ENCODE data around the gene GNPTAB. TPM values are rescaled to one million over a fixed set of nuclear protein-coding genes. Genes with fewer than 3 reads are reported as not detected.
A peak's percentile ranks its signal among the peaks of the same experiment; 100 is the strongest.
"Not testable (repeated sequence)": the region's sequence is repeated elsewhere in the genome, so short reads cannot be mapped to it uniquely, and the experiment has no call there.

Gene GNPTAB
- total RNA-seq, 2 experiments from 2014 or later, result 38.9 to 66.5 TPM

GRCh38 chr12:101876322-101876860 lies 45.6 kb upstream of the GNPTAB start:
- Histone ChIP-seq H3K4me2 (ENCODE audit: low read length) (peak overlapping the region; percentile 71; the same call in 1 of the 2 replicates), H3K27ac (ENCODE audit: low read depth, low read length, poor library complexity, severe bottlenecking) (no peak overlapping the region)
- BruUV-seq (replicated peaks), result no TSS peak

GRCh38 chr12:101875162-101875561 lies 44.4 kb upstream of the GNPTAB start:
- ChIA-PET POLR2A (interaction anchor here (0.7 to 1.4 kb wide), 2 partner anchors 11 to 14 kb away, joined by 3 to 4 read pairs; no protein-coding TSS in a partner anchor), CTCF (ENCODE audit: unreplicated experiment) (no interaction called here)
- Histone ChIP-seq H3K9me2 (ENCODE audit: insufficient read depth, low read length) (no peaks in the 10 kb centered on the region), H4K20me1 (ENCODE audit: insufficient read depth, low read length) (no peaks in the 10 kb centered on the region), H3K9me3 (ENCODE audit: low read length) (no peaks in the 10 kb centered on the region), H3K4me2 (ENCODE audit: low read length) (no peak overlapping the region), H3K4me3 (ENCODE audit: low read depth, low read length, poor library complexity, severe bottlenecking) (no peak overlapping the region), H3K79me2 (ENCODE audit: insufficient read depth, low read depth, low read length) (no peaks in the 10 kb centered on the region), H3K36me3 (ENCODE audit: insufficient read depth, low read length) (no peaks in the 10 kb centered on the region), H3K27ac (ENCODE audit: low read depth, low read length, poor library complexity, severe bottlenecking) (no peak overlapping the region), H2AFZ (ENCODE audit: low read length) (no peak overlapping the region), H3K4me1 (ENCODE audit: insufficient read depth, low read length, poor library complexity, severe bottlenecking) (peaks cover 14% of the 10 kb centered on the region)
- DNase-seq (ENCODE audit: low spot score), result no peak
- no TSS peak for BruUV-seq (replicated peaks)
- no peak for TF ChIP-seq EZH2phosphoT487 (IDR thresholded peaks at IDR 0.05; ENCODE audit: borderline replicate concordance, low read depth, low read length)
- no peak for TF ChIP-seq CTCF (conservative IDR thresholded peaks at IDR 0.05; ENCODE audit: low read length)
- intact Hi-C loops (cut with micrococcal nuclease; ENCODE audit: unreplicated experiment), result no loop called here

More at GRCh38 chr12:101876322-101876860, 45.6 kb upstream of the GNPTAB start:
- ChIA-PET CTCF (ENCODE audit: unreplicated experiment) (no interaction called here), POLR2A (no interaction called here)
- Histone ChIP-seq H4K20me1 (ENCODE audit: insufficient read depth, low read length) (no peaks in the 10 kb centered on the region), H3K36me3 (ENCODE audit: insufficient read depth, low read length) (no peaks in the 10 kb centered on the region), H3K4me1 (ENCODE audit: insufficient read depth, low read length, poor library complexity, severe bottlenecking) (peaks cover 14% of the 10 kb centered on the region), H3K9me2 (ENCODE audit: insufficient read depth, low read length) (no peaks in the 10 kb centered on the region), H3K79me2 (ENCODE audit: insufficient read depth, low read depth, low read length) (no peaks in the 10 kb centered on the region), H2AFZ (ENCODE audit: low read length) (no peak overlapping the region), H3K9me3 (ENCODE audit: low read length) (no peaks in the 10 kb centered on the region), H3K4me3 (ENCODE audit: low read depth, low read length, poor library complexity, severe bottlenecking) (no peak overlapping the region)
- intact Hi-C loops (cut with micrococcal nuclease; ENCODE audit: unreplicated experiment), result no loop called here
- no peak for TF ChIP-seq CTCF (conservative IDR thresholded peaks at IDR 0.05; ENCODE audit: low read length)
- no peak for TF ChIP-seq EZH2phosphoT487 (IDR thresholded peaks at IDR 0.05; ENCODE audit: borderline replicate concordance, low read depth, low read length)
- no peak for DNase-seq (ENCODE audit: low spot score)

GRCh38 chr12:101870925-101871324 lies 40.2 kb upstream of the GNPTAB start:
- DNase-seq (ENCODE audit: low spot score), result no peak
- Histone ChIP-seq H3K9me2 (ENCODE audit: insufficient read depth, low read length) (no peaks in the 10 kb centered on the region), H4K20me1 (ENCODE audit: insufficient read depth, low read length) (no peaks in the 10 kb centered on the region), H3K4me2 (ENCODE audit: low read length) (no peak overlapping the region), H3K4me3 (ENCODE audit: low read depth, low read length, poor library complexity, severe bottlenecking) (no peak overlapping the region), H2AFZ (ENCODE audit: low read length) (no peak overlapping the region), H3K27ac (ENCODE audit: low read depth, low read length, poor library complexity, severe bottlenecking) (no peak overlapping the region), H3K79me2 (ENCODE audit: insufficient read depth, low read depth, low read length) (no peaks in the 10 kb centered on the region), H3K9me3 (ENCODE audit: low read length) (no peaks in the 10 kb centered on the region), H3K36me3 (ENCODE audit: insufficient read depth, low read length) (no peaks in the 10 kb centered on the region), H3K4me1 (ENCODE audit: insufficient read depth, low read length, poor library complexity, severe bottlenecking) (no peaks in the 10 kb centered on the region)
- BruUV-seq (replicated peaks), result no TSS peak
- intact Hi-C loops (cut with micrococcal nuclease; ENCODE audit: unreplicated experiment), result no loop called here
- TF ChIP-seq CTCF (conservative IDR thresholded peaks at IDR 0.05; ENCODE audit: low read length), result no peak
- TF ChIP-seq EZH2phosphoT487 (IDR thresholded peaks at IDR 0.05; ENCODE audit: borderline replicate concordance, low read depth, low read length), result no peak
- CTCF ChIA-PET (ENCODE audit: unreplicated experiment), result no interaction called here
- POLR2A ChIA-PET, result interaction anchor here (0.7 kb wide), 1 partner anchor 61 kb away, joined by 5 read pairs; no protein-coding TSS in a partner anchor

GRCh38 chr12:101867619-101868018 lies 36.9 kb upstream of the GNPTAB start:
- POLR2A ChIA-PET, result interaction anchor here (0.6 to 1.4 kb wide), 2 partner anchors 38 to 218 kb away, joined by 3 to 4 read pairs; no protein-coding TSS in a partner anchor
- CTCF ChIA-PET (ENCODE audit: unreplicated experiment), result not testable (repeated sequence)

More at GRCh38 chr12:101867619-101868018, 36.9 kb upstream of the GNPTAB start:
- DNase-seq (ENCODE audit: low spot score); H3K36me3 ChIP-seq (ENCODE audit: insufficient read depth, low read length); H3K4me3 ChIP-seq (ENCODE audit: low read depth, low read length, poor library complexity, severe bottlenecking); BruUV-seq (replicated peaks); H4K20me1 ChIP-seq (ENCODE audit: insufficient read depth, low read length); H2AFZ ChIP-seq (ENCODE audit: low read length); H3K4me1 ChIP-seq (ENCODE audit: insufficient read depth, low read length, poor library complexity, severe bottlenecking); H3K4me2 ChIP-seq (ENCODE audit: low read length); intact Hi-C loops (cut with micrococcal nuclease; ENCODE audit: unreplicated experiment); H3K79me2 ChIP-seq (ENCODE audit: insufficient read depth, low read depth, low read length); H3K27ac ChIP-seq (ENCODE audit: low read depth, low read length, poor library complexity, severe bottlenecking); H3K9me3 ChIP-seq (ENCODE audit: low read length); H3K9me2 ChIP-seq (ENCODE audit: insufficient read depth, low read length): not testable (repeated sequence)
